Spleen (tissue), 11 donors: ENCODE data around the gene SIX5. TPM values are rescaled to one million over a fixed set of nuclear protein-coding genes. Genes with fewer than 3 reads are reported as not detected.

Source experiments
- DNase-seq: peaks from one replicate; pipeline ENCODE4 v3.0.0-alpha.2; 2020
- H3K27ac ChIP-seq, 8 donors: fragments of 200-600 bp; sonication (generic) in 7 of 8; 1 replicate in 4 of 8; 2 replicates in 4 of 8; pipeline versions ENCODE4 v1.5.0 to v1.8.0; 2016 to 2021; ENCODE audit warnings: inconsistent platforms in 4 of 8, mild to moderate bottlenecking in 4 of 8, moderate library complexity in 1 of 8
- H3K27me3 ChIP-seq, 7 donors: fragments of 200-600 bp; sonication (generic) in 6 of 7; replicated peaks in 1 of 7; 1 replicate in 4 of 7; 2 replicates in 3 of 7; pipeline versions ENCODE4 v1.5.0 to v1.8.0; 2016 to 2021; ENCODE audit warnings: inconsistent platforms in 3 of 7, mild to moderate bottlenecking in 1 of 7
- H3K36me3 ChIP-seq, 6 donors: fragments of 200-600 bp; sonication (generic) in 5 of 6; 1 replicate in 4 of 6; 2 replicates in 2 of 6; pipeline versions ENCODE4 v1.5.0 to v1.8.0; 2016 to 2021; ENCODE audit warnings: inconsistent platforms in 2 of 6
- H3K4me1 ChIP-seq, 6 donors: fragments of 200-600 bp; sonication (generic) in 5 of 6; 1 replicate in 3 of 6; 2 replicates in 3 of 6; pipeline versions ENCODE4 v1.5.0 to v1.8.0; 2016 to 2021; ENCODE audit warnings: inconsistent platforms in 3 of 6
- H3K4me3 ChIP-seq, 8 donors: fragments of 200-600 bp; sonication (generic) in 7 of 8; 1 replicate in 4 of 8; 2 replicates in 4 of 8; pipeline versions ENCODE4 v1.5.0 to v1.8.0; 2016 to 2021; ENCODE audit warnings: inconsistent platforms in 4 of 8, mild to moderate bottlenecking in 4 of 8, moderate library complexity in 2 of 8
- H3K9me3 ChIP-seq, 8 donors: fragments of 200-600 bp; sonication (generic) in 7 of 8; 1 replicate in 4 of 8; 2 replicates in 4 of 8; pipeline versions ENCODE4 v1.5.0 to v1.8.0; 2016 to 2021; ENCODE audit warnings: inconsistent platforms in 4 of 8
- CTCF ChIP-seq, 11 experiments: fragments of 200-600 bp in 7 of 11; fragments of 450-650 bp in 4 of 11; sonication (generic) in 4 of 11; IDR thresholded peaks in 8 of 11; conservative IDR thresholded peaks in 3 of 11; 1 replicate in 7 of 11; 2 replicates in 4 of 11; pipeline versions ENCODE4 v1.4.0 to v1.8.0; 2016 to 2021; ENCODE audit warnings: antibody characterized with exemption in 11 of 11, inconsistent platforms in 4 of 11, mild to moderate bottlenecking in 1 of 11
- POLR2A ChIP-seq, 3 donors: fragments of 450-650 bp; IDR thresholded peaks; one replicate each; pipeline ENCODE4 v1.5.1; 2017; ENCODE audit warnings: antibody characterized with exemption in 3 of 3, mild to moderate bottlenecking in 1 of 3
- POLR2AphosphoS5 ChIP-seq, 3 donors: sonication (generic); formaldehyde crosslinking; IDR thresholded peaks; one replicate each; pipeline ENCODE4 v1.5.1; 2017; ENCODE audit warnings: antibody characterized with exemption in 3 of 3
- WGBS, 5 donors: extraction: QIAGEN DNeasy Blood & Tissue Kit in 3 of 5; methylation state at CpG; one replicate each; pipeline versions ENCODE4 v1.1.5 to v1.1.7; 2013 to 2018; 5-methylcytosine and 5-hydroxymethylcytosine counted together
- intact Hi-C: fragments of 100-400 bp; cut with DNase I; formaldehyde crosslinking; loops from one replicate; pipeline ENCODE4 v1.15.0; 2023; ENCODE audit warnings: low total_unique reads
- polyA plus RNA-seq, 3 donors: library from polyadenylated mRNA; stranded (reverse); fragments of 200-250 nt; gene quantifications; one replicate each; pipeline ENCODE4 v1.2.1, GENCODE V29; 2013
- total RNA-seq, 7 donors: library from RNA; depleted of rRNA in 3 of 7; stranded (reverse); fragments of >200 nt in 3 of 7; fragmentation: NEBNext Ultra II Directional in 4 of 7; extraction: Animal tissue kit (Norgen Biotek cat#: 25700) in 4 of 7; gene quantifications; one replicate each; pipeline versions ENCODE4 v1.1.0 to v1.2.1, GENCODE V29; 2016 to 2021
- donor health status: healthy with polysubstance abuse.
- donor health status: DM: no; HTN: no; CAD: no; lungs with moderate emphysema.
- donor health status: DM: no; HTN: no; CAD: no.
- donor health status: Bipolar disorder and iron deficiency.
- donor health status: healthy.
- donor health status: DM: no; HTN: no; CAD: no.
- donor health status: DM: yes; HTN: yes; CAD: no.

SIX5 gene
- total and polyA plus RNA-seq, 10 donors: 4.4 to 13.2 (median 8.1) TPM

GRCh38 chr19:45812297-45812696 is 43.2 kb upstream of the SIX5 start:
- no peak overlapping the region for H3K27ac ChIP-seq
- intact Hi-C loops: no loop called here
- no peaks in the 10 kb centered on the region for H3K9me3 ChIP-seq
- no peak for TF ChIP-seq POLR2AphosphoS5 (IDR thresholded peaks at IDR 0.05)
- no peak for TF ChIP-seq POLR2A (IDR thresholded peaks at IDR 0.05)
- TF ChIP-seq CTCF (IDR thresholded peaks at IDR 0.05 in 8 of 11, conservative IDR thresholded peaks at IDR 0.05 in 3 of 11): no peak
- no peak overlapping the region for H3K4me3 ChIP-seq
- H3K4me1 ChIP-seq: peaks cover 0 to 38% (median 25%) of the 10 kb centered on the region in 6 donors
- no peak for DNase-seq
- H3K36me3 ChIP-seq: peaks cover 0 to 23% (median 0%) of the 10 kb centered on the region in 6 donors
- WGBS, 5 donors: 91 to 94% (median 93%) methylated on average over 6 of the region's 6 CpGs
- peaks cover 0 to 49% (median 3%) of the 10 kb centered on the region in 7 donors for H3K27me3 ChIP-seq

GRCh38 chr19:45809643-45810159 is 40.6 kb upstream of the SIX5 start:
- 17 to 25% (median 18%) methylated on average over 7 of the region's 7 CpGs for WGBS, 5 donors
- no peak for TF ChIP-seq POLR2AphosphoS5 (IDR thresholded peaks at IDR 0.05)
- no peak overlapping the region for H3K27ac ChIP-seq
- intact Hi-C loops: no loop called here
- H3K4me1 ChIP-seq: peaks cover 0 to 12% (median 6%) of the 10 kb centered on the region in 6 donors
- peaks cover 0 to 6% (median 0%) of the 10 kb centered on the region in 6 donors for H3K36me3 ChIP-seq
- no peak overlapping the region for H3K4me3 ChIP-seq
- peaks cover 0 to 30% (median 0%) of the 10 kb centered on the region in 7 donors for H3K27me3 ChIP-seq
- H3K9me3 ChIP-seq: no peaks in the 10 kb centered on the region
- DNase-seq: no peak

- H3K4me1 ChIP-seq: peaks cover 0 to 11% (median 6%) of the 10 kb centered on the region in 6 donors
- peaks cover 0 to 29% (median 0%) of the 10 kb centered on the region in 7 donors for H3K27me3 ChIP-seq
- H3K27ac ChIP-seq: no peak overlapping the region
- H3K9me3 ChIP-seq: no peaks in the 10 kb centered on the region
- no peak for TF ChIP-seq POLR2A (IDR thresholded peaks at IDR 0.05)
- TF ChIP-seq POLR2AphosphoS5 (IDR thresholded peaks at IDR 0.05): no peak
- no peak for TF ChIP-seq CTCF (IDR thresholded peaks at IDR 0.05 in 8 of 11, conservative IDR thresholded peaks at IDR 0.05 in 3 of 11)
- no peak for DNase-seq
- intact Hi-C loops: no loop called here
- H3K4me3 ChIP-seq: no peak overlapping the region
- H3K36me3 ChIP-seq: no peaks in the 10 kb centered on the region
These were observed 36.7 kb upstream of the SIX5 start for GRCh38 chr19:45805719-45806118.

- intact Hi-C loops: no loop called here
- no peak overlapping the region for H3K27ac ChIP-seq
- no peaks in the 10 kb centered on the region for H3K36me3 ChIP-seq
- H3K9me3 ChIP-seq: no peaks in the 10 kb centered on the region
- DNase-seq: no peak
- peaks cover 0 to 6% (median 5%) of the 10 kb centered on the region in 6 donors for H3K4me1 ChIP-seq
- H3K4me3 ChIP-seq: no peak overlapping the region
- 86 to 95% (median 92%) methylated on average over 8 of the region's 8 CpGs for whole genome bisulfite sequencing, 5 donors
- peaks cover 0 to 30% (median 0%) of the 10 kb centered on the region in 7 donors for H3K27me3 ChIP-seq
- no peak for TF ChIP-seq CTCF (IDR thresholded peaks at IDR 0.05 in 8 of 11, conservative IDR thresholded peaks at IDR 0.05 in 3 of 11)
- TF ChIP-seq POLR2AphosphoS5 (IDR thresholded peaks at IDR 0.05): no peak
- no peak for TF ChIP-seq POLR2A (IDR thresholded peaks at IDR 0.05)
These were observed 35.8 kb upstream of the SIX5 start for GRCh38 chr19:45804959-45805230.
